T-helper 9 cell (primary cell): ENCODE data around the gene USP15.

ENCODE experiments used
- DNase-seq: peaks from one replicate; pipeline ENCODE4 v3.0.0-alpha.2; 2020
- total RNA-seq, 2 donors: gene quantifications; one replicate each; lab custom pipeline; 2026; lab: John Stamatoyannopoulos, UW

The USP15 gene
- total RNA-seq: 187 to 227 reads per million in 2 donors

DNA sequence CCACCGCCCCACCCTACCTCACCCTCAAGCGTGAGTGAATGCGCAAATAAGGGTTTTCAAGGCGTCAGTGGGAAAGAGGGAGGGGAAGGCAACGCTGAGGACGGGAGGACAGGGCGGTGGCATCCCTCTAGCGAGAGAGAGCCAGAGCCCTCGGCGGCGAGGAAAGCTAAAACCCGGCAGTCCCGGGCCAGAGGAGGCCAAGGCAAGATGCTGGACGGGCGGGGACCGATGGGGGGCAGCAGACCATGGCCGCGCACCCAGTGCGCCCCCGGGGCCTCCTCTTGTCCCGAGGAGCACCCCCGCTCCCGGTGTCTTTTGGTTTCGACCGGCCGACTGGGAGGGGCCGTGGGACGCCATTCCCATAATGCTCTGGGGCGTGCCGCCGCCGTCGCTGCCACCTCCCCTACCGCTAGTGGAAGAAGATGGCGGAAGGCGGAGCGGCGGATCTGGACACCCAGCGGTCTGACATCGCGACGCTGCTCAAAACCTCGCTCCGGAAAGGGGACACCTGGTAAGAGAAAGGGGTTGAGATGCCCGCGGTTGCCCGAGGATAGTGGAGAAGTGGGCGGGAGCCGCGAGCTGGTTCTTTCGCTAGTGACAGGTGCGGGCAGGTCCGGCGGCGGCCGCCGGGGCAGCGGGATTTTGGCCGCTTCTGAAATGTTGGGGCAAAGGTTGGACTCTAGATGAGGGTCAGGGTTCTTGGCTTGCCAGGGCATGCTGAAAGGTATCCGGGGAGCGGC, at the start of gene USP15:
USP15 (plus strand) TSS at position 412 of the 740 bp plus-strand sequence; CDS start at position 423, 11 bp downstream.
- DNase-seq: peak; percentile 89

DNA sequence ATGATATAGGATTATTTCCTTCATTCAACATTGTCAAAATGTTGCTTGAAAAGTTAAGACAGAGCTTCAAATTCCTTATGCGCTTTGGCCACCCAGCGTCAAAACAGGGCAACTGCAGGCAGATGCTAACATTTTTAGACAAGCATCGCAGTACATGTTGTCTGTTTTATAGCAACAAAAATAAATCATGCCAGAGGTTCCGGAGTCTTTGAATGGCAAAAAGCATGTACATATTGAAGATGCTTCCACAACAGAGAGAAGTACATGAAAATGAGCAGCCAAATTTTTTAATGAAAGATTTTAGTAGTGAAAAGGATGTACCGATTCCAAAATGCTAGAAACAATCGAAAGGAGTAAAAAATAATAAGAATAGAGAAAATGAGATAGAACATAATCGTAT, 49.8 kb upstream of the USP15 start:
- peak; percentile 9 for DNase-seq

DNA sequence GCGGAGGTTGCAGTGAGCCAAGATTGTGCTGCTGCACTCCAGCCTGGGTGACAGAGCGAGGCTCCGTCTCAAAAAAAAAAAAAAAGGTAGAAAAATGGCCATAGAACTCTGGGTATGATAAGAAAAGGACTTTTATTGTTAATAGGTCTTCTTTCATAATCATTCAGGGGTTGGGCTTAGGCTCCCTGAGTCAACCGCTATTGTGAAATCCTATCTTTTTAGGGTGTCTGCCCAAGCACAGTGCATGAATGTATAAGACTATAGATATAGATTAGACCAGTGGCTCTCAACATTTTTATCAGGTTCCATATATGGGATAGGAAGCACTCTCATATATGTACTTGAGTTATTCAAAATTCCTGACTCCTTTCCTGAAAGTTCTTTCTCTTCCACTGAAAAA, 48.7 kb upstream of the USP15 start:
- no peak for DNase-seq

DNA sequence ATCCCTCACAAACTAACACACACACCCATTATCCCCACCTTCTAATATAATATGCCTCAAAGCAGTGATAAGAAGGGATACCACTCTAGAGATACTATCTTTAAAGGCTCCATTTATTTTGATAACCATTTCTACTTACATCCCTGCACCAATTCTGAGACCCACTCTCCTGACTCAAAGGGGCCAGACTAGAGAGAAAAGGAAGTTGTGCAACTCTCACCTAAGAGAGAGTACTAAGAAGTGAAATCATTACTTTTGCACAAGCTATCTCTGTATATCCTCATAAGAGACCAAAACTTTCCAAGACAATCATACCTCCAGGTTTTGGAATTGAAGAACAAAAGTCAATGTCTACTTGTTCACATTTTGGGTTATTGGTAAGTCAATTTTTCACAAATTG, 45.4 kb upstream of the USP15 start:
- DNase-seq: no peak

DNA sequence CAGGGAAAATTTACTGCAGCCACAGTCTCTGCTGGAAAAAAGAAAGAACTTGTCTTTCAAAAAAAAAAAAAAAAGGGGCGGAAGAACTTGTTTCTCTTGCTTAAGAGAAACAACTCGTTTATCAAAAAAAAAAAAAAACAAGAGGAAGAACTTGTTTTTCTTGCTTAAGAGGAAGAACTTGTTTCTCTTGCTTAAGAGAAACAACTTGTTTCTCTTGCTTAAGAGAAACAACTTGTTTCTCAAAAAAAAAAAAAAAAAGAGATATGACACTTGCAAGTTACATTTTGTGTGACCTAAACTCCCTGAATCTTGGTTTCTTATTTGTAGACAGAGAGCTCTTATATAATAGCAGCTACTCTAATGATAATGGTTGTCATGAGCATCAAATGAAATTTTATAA, 44.7 kb upstream of the USP15 start:
- no peak for DNase-seq

DNA sequence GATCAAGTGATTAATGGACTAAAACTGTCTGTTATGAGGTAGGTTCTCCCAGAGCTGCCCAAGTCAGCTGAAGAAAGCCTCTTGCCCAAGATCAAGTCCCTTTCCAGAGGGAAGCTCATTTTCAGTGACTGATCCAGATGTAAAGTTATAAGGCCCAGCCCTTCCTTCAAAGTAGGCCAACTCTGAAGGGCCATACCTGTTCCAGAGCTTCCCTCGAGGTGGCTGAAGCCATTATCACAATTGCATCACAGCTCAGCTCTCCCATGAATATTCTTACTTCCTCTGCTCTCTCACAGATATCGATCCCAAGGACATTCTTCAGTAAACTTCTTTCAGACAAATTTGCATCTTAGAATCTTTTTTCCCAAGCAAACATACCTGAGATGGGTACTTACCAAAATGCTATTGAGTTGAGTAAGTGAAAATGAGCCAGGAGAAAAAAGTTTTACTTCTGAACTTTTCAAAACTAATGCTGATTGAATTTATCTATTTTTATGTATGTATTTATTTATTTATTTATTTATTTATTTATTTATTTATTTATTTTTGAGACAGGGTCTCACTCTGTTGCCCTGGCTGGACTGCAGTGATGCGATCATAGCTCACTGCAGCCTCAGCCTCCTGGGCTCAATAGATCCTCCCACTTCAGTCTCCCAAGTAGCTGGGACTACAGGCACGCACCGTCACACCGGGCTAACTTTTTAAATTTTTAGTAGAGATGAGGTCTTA, 42.6 kb upstream of the USP15 start:
- no peak for DNase-seq

DNA sequence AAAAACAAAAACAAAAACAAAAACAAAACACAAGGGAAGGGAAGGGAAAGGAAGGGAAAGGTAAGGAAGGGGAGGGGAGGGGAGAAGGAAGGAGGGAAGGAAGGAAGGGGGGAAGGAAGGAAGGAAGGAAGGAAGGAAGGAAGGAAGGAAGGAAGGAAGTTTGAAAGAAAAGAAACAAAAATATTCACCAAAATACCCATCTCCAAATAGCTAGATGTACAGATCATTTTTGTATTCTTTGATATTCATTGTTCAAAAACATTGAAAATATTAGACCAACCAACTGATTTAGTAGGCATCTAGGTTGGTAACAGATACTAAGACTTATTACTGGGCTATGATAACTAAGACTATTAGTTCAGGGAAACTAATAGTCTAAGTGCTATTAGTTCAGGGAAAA, 39.1 kb upstream of the USP15 start:
- DNase-seq: no peak

DNA sequence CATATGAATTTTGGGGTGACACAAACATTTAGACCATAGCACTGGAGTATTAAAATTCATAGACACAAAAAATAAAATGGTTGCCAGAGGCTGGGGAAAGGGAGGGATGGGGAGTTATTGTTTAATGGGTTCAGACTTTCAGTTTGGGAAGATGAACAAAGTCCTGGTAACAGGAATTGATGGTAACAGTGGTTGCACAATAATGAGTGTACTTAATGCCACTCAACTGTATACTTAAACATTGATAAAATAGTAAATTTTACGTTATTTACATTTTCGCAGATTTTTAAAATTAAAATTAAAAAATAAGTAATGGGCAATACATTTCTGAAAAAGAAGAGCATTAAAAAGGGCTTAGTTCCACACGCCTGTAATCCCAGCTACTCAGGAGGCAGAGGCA, 35.6 kb upstream of the USP15 start:
- no peak for DNase-seq

DNA sequence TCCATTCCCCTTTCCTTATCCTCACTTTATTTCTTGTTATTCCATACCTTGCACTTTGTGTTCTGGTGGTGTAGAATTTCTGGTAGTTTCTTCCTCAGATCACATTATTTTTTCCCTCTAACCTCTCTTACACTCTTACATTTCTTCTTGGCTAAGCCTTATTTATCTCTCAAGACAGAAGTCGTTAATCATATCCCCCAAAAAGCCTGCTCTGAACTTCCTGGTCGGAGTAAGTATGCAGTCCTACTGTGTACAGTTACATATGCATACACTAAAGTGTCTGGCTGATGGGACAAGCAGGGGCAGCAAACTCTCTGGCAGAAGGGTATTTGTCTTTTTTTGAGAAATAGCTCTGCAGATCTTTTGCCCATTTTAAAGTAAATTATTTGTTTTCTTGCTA, 33.1 kb upstream of the USP15 start:
- no peak for DNase-seq

DNA sequence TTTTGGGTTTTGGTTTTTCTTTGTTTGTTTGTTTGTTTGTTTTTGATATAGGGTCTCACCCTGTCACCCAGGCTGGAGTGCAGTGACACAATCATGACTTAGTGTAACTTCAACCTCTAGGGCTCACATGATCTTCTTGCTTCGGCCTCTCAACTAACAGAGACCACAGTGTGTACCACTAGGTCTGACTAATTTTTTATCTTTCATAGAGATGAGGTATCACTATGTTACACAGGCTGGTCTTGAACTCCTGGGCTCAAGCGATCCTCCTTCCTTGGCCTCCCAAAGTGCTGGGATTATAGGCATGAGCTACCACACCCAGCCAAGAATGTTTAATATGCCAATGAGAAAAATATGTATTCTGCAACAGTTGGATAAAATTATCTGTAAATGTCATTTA, 29.6 kb upstream of the USP15 start:
- DNase-seq: no peak

DNA sequence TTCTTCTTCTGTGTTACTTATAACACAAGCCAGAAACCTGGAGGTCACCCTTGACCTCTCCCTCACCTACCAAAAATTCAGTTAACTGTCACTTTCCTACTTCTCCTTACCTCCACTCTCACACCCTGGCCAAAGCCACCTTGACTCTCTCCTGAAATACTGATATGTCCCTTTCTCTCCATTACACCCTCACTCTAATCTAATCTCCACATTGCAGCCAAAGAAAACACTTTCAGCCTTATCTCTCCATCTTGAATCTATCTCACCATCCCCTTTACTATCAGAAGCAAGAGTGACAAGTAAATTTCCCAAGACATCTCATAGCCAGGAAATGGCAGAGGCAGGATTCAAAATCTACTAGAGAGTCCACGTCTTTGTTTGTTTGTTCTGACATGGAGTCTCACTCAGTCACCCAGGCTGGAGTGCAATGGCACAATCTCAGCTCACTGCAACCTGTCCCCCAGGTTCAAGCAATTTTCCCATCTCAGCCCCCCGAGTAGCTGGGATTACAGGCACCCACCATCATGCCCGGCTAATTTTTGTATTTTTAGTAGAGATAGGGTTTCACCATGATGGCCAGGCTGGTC, 28.0 kb upstream of the USP15 start:
- no peak for DNase-seq

DNA sequence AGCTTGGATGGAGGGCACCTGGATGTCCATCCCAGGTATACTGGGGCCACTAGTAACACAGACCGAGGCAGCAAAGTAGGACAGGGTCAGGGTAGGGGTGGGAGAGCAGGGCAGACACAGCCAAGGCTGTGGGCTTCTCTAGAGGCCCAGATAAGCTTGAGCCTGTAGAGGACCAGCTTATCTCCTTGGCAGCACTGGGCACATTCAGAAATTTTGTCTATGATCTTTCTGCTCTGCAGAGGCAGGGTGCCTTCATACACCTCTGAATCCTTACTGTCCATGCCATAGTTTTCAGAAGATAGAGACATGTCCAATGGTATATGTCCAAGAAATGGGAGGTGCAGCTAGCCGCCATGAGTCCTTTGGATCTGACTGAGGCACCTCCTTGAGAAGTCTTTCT, 26.4 kb upstream of the USP15 start:
- no peak for DNase-seq

DNA sequence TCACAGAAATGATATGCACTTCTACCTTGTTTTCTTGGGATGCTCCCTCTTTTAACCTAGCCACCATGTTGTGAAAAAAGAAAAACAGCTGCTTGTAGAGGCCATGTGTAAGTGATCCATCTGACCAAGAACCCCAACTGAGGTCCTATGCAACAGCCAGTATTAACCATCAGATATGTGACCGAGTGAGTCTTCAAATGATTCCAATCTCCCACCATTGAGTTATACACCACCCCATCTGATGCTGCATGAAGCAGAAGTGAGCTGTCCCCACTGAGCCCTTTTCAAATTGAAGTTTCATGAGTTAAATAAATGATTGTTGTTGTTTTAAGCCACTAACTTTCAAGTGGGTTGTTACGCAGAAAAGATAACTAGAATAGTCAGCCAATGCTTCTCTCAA, 20.6 kb upstream of the USP15 start:
- no peak for DNase-seq

DNA sequence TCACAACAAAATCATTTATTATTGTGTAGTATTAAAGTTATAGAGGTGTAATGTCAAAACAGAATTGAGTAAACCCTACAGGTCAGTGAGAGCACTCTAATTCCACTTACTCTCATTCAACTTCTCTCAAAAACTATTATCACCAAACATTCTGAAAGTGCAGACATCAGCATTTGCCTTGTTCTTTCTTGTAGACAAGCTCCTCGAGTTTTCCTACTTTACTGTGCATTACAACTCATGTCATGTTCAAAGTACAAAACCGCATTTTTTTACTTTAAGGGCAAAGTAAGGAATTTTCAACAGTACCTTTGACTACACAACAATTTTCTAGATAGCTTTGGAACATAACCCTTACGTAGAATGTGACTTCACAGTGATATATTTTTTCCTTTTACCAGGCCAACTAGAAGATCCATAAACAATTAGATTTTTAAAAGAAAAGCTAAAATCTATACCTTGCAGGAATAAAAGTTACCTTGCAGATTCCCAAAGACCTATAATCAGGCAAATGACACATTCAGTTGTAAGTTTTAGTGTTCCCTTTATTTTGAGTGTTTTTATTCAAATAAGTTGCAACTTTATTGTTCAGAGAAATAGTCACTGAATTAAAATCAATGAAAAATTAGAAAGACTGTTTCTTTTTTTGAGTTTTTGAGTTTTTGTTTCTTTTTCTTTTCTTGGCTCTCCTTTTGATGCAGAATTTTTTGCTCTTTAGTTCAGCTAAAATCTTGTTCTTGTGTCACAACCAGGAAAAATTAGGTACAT, 12.7 kb upstream of the USP15 start:
- DNase-seq: no peak

DNA sequence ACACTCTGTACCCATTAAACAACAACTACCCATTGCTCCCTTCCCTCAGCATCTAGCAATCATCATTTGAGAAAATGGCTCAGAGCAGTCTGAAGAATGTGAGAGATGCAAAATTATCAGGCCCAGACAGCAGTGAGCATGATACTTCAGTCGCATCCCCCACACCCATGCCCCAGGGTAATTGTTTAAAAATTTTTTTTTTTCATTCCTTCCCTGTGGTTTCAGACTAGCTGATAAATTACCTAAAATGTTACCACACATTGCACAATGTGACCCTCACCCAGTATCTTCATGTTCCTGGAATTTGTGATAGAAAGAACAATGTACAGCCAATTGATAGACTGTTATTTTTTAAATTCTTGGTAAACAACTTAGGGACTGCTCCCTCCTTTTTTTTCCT, 11.3 kb upstream of the USP15 start:
- no peak for DNase-seq

DNA sequence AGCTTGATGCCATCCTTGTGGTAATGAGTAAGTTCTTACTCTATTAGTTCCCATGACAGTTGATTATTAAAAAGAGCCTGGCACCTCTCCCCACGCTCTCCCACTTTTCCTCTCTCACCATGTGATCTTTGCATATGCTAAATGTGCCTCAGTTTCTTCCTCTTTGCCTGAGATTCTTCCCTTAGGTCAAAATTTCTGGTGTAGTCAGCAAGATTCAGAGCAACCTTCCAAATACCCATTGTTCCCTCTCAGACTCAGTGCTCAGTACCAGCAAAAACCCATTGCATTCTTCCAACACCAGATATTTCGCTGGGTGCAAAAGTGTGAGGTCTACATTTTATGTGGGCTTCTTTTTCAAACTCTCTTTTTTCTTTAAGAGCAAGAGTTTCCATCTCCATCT, 10.8 kb upstream of the USP15 start:
- no peak for DNase-seq

DNA sequence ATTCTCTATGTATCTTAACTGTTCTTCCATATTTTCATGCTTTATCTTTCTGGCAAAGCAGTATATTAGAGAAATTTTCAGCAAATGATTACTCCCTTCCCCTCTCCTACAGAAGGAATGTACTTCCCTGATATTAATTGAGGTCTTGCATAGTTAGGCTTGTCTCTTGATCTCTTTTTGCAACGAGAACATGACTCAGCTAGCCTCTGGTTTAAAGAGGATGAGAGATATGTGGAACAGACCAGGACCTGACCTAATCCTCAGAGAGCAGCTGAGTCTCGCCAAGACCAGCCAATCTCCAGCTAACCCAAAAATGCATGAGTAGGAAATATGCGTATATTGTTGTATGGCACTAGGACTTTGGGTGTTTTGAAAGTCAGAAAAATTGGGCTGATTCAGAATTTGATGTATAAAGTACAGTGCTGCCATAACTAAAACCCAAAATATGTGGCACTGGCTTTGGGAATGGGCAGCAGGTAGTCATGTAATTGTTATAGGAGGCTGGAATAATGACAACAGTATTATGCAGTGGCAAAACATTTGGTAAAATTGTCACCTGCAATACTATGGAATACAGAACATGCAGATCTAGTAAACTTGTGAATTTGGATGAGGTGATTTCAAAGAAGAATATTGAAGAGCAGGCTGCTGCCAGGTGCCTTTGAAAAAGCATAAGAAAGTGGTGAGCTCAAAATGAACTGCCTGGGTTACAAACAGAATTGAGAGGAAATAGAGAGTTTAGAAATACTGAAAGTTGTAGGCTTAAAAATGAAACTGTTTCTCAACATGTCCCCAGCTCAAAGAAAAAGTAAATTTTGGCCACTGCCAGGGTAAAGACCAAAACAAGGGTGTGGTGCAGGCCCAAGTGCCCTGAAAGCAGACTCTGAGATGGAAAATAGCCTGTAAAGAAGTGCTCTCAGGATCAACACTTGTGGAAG, 9.3 kb upstream of the USP15 start:
- no peak for DNase-seq

DNA sequence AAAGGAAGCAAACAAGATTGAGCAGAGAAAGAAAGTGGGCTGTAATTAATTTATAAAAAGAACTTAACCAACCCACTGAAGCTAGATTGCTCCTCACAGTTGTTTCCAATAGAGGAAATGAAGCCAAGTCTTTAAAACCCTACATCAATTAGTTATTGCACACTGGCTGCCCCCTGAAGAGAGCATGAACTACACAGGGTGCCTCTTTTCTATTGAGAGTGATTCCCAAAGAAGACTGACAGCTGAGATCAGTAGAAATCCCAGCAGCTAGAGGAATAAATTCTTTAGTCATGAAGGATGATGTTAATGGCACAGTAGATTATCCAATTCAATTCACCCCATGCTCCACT, 8.6 kb upstream of the USP15 start:
- DNase-seq: no peak

DNA sequence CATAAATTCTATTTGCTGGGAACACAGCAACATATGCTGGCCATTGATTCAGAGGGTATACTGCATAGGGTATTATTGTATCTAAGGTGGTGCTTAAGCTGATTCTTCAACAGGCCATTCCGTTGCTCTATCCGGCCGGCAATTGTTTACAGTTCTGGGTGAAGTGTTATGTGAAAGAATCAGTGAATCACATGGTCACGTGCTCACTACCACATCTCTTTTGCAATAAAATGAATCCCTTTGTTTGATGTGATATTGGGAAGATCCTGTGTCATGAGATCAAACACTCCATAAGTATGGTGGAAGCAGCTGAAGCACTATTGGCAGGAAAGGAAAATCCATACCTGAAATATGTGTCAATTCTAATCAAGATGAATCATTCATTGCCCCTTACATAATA, 7.6 kb upstream of the USP15 start:
- no peak for DNase-seq

DNA sequence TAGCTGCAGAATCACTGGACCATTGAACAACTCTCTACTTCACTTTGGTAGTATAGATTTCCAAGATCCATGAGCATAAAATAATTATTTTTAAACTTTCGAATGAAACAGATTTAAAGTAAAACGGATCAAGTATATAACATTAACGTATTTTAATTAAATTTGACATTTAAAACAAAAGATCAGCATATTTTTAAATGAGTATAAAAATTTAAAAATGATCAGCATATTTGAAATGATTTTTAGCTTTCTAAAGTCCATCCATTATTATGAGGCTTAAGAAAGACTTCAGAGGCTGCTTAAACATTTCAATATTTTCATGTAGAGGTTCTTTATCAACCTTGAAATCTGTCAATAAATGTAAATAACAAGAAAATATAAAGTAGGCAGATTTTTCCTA, 5.2 kb upstream of the USP15 start:
- no peak for DNase-seq

DNA sequence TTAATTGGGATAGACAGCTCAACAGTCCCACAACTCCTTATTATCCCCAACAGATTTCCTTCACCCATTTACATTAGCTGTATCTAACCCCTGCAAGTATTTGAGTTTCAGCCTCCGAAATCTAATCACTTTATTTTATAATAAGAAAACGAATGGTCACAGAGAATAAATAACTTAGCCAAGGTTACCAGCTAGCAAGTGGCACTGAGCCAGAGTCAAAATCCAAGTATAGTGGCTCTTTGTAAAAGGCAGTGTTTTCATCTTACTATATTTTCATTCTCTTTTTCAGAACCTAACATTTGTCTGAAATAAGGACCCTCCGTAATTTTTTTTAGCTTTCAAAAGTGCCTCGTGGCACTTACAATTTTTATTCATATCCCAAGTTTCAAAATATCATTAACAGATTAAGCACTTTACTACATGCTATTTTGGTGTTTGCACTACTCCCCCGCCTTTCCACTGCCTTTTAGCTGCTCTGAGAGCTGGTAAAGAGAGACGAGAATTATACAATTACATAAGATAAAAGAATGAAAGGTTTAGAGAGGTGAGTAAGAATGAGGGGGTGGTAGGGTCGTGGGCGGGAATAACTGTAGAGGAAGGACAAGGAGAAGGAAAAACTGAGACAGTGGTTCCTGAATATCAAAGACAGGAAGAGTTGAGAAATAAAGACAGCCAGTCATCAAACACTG, 3.7 kb upstream of the USP15 start:
- no peak for DNase-seq

DNA sequence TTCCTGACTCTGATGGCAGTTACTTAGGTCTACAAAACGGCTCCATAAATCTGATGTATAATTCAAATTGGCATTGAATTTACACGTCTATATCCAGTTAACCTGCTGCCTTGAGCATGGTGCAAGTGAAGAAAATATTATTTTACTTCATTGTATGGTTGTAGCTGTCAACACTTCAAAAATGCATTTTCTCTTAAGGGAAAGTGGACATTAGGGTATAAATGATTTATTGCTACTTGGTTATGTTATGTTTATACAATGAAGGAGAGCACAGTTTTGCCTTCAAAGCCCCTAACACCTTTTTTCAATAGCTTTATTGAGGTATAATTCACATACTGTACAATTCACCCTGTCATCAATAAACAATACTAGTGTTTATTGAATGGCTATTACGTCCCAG, 2.0 kb upstream of the USP15 start:
- no peak for DNase-seq
